IPS DF 19.7 (cell line): ENCODE data around the gene ZNF91.
"Not testable (repeated sequence)": the region's sequence is repeated elsewhere in the genome, so short reads cannot be mapped to it uniquely, and the experiment has no call there.

Experiments
- DNase-seq: peaks from one replicate; pipeline ENCODE4 v3.0.0-alpha.2; 2013; ENCODE audit warnings: low read depth, low spot score

Gene ZNF91

DNA sequence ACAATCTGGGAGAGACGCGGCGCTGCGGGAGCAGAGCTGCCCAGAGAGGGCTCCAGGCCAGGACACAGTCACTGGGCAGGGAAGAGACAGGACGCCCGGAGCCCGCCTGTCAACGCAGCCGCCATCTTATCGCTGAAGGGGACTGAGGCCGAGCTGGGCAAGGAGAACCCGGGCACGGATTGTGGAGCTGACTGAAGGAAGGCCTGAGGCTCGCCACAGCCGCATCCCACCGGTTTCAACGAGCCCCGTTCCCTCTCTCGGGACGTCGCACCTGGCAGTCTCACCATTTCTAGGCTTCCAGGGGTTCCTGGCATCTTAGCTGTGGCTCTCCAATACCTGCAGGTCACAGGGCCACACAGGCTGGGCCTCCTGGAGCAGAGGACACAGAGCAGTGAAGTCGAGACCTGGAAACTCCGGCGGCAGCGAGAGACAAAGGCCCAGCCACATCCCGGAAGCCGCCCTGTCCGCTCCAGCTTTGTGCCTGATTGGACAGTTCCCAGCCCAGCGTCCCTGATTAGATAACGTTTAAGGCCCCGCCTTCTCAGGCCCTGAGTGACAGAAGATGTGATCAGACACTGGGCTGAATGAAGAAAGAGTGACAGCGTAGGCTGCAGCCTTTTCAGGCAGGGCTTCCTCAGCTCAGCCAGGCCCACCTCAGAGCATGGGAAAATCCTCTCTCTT lies at the start of gene ZNF91:
Gene ZNF91 (minus strand): TSS at position 431 of the 681 bp plus-strand sequence. CDS start 117 bp downstream, at position 314.
- DNase-seq: peak; percentile 95

DNA sequence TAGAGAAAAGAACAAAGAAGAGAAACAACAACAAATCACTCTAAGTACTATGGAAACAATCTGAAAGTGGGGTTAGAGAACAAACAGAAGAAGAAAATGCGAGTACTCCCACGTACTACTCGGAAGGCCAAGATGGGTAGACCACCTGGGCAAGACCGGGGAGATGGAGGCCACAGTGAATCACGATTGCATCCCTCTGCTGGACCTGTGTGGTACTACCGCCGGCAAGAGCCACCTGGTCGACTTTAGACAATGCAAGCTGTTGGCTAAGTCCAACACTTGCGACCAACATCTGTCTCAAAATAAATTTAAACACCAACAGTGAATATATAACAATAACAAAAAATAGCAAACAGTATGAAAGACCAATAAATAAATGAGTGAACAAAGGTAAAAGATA lies 45.5 kb upstream of the ZNF91 start:
- DNase-seq: no peak

DNA sequence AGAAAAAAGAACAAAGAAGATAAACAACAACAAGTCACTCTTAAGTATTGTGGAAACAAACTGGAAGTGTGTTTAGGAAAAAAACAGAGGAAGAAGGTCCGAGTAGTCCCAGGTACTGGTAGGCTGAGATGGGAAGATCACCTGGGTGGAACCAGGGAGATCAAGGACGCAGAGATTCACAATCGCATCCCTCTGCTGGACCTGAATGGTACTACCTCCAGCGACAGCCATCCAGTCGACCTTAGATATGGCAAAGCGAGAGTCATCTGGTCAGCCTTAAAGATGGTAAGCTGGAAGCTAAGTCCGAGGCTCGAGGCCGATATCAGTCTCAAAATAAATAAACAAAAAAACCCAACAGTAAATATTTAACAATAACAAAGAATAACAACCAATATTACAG lies 44.9 kb upstream of the ZNF91 start:
- DNase-seq: no peak

DNA sequence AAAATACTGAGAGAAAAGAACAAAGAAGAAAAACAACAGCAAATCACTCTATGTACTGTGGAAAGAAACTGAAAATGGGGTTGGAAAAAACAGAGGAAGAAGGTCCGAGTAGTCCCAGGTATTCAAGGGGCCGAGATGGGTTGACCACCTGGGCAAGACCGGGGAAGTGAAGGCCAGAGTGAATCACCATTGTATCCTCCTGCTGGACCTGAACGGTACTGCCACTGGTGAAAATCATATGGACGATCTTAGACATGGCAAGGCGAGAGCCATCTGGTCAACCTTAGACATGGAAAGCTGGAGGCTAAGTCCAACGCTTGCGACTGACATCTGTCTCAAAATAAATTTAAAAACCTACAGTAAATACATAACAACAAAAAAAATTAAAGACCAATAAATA lies 44.4 kb upstream of the ZNF91 start:
- no peak for DNase-seq

DNA sequence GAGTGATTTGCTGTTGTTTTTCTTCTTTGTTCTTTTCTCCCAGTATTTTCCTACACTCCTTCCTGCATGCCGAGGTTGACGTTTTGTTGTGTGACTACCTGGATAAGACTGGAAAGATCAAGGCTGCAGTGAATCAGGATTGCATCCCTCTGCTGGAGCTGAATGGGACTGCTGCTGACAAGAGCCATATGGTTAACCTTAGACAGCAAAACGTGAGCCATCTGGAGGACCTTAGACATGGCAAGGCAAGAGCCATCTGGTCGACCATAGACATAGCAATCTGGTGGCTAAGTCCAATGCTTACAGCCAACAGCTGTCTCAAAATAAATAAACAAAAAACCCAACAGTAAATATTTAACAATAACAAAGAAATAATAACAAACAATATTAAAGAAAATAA lies 42.6 kb upstream of the ZNF91 start:
- no peak for DNase-seq

DNA sequence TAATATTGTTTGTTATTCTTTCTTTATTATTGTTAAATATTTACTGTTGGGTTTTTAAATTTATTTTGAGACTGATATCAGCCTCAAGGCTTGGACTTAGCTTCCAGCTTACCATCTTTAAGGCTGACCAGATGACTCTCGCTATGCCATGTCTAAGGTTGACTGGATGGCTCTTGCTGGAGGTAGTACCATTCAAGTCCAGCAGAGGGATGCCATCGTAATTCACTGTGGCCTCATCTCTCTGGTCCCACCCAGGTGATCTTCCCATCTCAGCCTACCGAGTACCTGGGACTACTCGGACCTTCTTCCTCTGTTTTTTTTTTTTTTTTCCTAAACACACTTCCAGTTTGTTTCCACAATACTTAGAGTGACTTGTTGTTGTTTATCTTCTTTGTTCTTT lies 41.7 kb upstream of the ZNF91 start:
- no peak for DNase-seq

DNA sequence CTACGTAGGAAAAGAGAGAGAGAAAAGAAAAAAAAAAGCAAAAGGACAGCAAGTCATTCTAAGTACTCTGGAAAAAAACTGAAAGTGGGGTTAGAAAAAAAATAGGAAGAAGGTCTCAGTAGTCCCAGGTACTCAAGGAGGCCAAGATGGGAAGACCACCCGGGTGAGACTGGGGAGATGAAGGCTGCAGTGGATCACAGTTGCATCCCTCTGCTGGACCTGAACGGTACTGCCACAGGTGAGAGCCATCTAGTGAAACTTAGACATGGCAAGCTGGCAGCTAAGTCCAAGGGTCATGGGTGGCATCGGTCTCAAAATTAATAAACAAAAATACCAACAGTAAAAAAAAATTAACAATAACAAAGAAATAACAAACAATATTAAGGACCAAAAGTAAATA lies 41.0 kb upstream of the ZNF91 start:
- DNase-seq: no peak

DNA sequence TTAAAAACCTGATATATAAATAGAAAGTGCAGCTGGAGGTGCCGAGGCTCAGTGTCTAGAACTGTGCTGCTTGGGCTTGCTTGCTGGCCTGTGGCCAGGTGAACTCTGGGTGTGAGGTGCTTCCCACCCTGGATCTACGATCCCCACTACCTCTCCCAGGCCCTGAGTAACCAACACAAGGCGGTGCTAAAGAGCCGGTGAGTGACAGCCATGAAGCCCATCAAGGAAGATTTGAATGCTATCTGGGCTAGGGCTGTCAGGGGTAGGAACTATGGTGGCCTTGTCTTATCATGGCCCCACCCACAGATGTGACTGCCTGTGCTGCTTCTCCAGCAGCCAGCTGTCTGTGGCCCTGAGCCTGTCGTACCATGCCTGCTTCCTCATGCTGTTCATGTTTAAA lies 25.6 kb upstream of the ZNF91 start:
- DNase-seq: no peak

DNA sequence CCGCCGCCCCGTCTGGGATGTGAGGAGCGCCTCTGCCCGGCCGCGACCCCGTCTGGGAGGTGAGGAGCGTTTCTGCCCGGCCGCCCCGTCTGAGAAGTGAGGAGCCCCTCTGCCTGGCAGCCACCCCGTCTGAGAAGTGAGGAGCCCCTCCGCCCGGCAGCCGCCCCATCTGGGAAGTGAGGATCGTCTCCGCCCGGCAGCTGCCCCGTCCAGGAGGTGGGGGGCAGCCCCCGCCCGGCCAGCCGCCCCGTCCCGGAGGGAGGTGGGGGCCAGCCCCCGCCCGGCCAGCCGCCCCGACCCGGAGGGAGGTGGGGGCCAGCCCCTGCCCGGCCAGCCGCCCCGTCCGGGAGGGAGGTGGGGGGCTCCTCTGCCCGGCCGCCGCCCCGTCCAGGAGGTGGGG lies 24.0 kb upstream of the ZNF91 start:
- not testable (repeated sequence) for DNase-seq

DNA sequence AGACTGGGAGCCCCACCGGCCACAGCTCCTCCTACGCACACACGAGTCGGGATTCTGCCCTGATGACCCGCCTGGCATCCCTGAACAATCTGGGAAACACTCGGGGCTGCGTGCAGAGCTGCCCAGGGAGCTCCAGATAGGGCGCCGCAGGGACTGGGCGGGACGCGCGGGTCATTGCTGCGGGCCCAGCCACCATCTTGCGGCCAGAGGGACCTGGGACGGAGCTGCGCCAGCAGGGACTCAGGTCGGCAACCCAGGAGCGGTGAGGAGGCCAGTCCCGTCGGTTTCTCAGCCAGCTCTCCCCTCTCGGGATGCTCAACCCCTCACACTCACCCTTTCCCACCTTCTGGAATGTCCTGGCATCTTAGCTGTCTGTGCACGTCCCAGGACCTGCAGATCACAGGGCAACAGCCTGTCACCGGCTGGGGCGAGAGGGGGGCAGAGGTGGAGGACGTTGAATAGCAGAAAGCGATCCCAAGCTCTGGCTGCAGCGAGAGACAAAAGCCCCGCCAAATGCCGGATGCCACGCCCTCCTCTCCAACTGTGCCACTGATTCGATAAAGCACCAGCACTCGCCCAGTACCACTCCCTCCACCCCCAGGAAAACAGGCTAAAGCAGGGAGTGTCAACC lies 20.4 kb upstream of the ZNF91 start:
- peak; percentile 77 for DNase-seq

DNA sequence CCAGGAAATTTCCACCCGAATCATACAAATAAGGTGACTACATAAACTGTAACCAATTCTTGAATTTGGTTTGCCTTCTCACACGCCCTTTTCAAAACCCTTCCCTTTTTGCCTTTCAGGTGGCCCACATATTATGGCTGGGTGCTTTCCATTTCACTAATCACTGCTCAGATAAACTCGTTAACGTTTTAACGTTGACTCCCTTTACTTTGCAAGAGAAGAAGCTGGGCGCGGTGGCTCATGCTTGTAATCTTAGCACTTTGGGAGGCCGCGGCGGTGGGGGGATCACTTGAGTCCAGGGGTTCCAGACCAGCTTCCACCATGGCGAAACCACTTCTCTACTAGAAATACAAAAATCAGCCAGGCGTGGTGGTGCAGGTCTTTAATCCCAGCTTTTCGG lies 19.8 kb upstream of the ZNF91 start:
- DNase-seq: no peak

DNA sequence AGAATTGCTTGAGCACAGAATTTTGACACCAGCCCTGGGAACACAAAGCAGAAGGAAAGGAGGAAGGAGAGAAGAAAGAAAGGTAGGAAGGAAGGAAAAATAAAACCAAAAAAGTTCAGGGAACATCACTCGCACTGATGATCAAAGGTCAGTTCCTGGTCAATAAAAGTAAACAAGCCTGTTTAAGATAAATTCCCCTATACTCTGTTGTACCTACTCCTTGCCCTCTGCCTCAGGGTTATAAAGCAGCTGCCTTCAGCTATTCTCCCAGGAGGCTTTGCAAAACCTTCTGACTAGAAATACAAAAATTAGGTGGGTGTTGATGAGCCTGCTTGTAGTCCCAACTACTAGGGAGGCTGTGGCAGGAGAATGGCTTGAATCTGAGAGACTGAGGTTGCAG lies 14.9 kb upstream of the ZNF91 start:
- DNase-seq: no peak

DNA sequence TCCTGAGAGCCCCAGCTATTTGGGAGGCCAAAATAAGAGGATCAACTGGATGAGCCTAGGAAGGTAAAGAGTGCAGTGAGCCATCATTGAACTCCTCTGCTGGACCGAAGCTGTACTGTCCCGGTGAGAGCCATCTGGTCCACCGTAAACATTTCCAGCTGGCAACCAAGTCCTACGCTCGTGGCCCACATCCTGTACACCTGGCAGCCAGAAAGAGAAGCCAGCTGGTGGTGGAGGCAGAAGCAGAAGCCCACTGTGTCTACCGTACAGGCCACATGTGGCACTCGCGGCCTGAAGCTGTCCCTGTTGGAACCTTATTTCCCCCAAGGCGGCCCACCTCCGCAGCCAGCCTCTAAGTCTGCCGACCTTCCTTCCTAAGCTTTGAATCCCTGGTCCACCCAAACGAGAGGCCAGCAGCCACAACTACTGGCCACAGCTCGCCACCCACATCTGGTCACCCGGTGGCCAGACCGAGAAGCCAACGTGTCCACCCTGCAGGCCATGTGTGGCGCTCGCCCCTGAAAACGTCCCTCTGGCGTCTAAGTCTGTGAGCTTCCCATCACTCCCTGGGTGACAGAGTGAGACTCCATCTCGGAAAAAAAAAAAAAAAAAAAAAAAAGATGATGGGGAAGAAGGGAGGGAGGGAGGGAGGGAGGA lies 14.2 kb upstream of the ZNF91 start:
- no peak for DNase-seq

DNA sequence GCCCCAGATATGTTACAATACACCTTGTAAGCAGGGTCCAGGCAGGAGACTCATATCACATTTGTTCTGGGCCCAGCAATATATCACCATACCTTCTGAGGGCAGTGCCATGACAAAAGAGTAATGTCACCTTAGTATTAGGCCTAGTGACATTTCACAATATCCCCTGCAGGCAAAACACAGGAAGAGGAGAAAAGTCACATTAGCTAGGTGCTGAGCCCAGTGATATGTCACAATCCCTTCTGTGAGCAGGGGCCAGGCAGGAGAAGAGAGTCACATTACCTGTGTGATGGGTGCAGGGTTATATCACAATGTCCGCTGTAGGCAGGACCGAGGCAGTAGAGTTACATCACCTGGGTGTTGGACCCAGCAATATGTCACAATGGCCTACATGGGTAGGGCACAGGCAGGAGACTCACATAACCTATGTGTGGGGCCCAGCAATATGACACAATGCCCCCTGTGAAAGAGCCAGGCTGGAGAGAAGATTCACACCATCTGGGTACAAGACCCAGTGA lies 12.4 kb upstream of the ZNF91 start:
- no peak for DNase-seq

DNA sequence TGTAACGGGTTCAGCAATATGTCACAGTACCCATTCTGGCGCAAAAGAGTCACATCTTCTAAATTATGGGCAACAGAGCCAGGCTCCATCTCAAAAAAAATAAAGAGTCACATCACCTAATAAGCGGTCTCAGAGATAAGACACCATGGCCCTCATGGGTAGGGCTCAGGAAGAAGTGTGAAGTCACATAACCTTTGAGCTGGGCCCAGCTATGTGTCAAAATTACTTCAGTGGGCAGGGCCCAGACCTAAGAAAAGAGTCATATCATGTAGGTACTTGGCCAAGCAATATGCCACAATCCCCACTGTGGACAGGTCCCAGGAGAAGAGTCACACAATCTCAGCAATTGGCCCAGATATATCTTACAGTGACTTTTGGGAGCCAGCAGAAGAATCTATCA lies 11.4 kb upstream of the ZNF91 start:
- DNase-seq: no peak

DNA sequence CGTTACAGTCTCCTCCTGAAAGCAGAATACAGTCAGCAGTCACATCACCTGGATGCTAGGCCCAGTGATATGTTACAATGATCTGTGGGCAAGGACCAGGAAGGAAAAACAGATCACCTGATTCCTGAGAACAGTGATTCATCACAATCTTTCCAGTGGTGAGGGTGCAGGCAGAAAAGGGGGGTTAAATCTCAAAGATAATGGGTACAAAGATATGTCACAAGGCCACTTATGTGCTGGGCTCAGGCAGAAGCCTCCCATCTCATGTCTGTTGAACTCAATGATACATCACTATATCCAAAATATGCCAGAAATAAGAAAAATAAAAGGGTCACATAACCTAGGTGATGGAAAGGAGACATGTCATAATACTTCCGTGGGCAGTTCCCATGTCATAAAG lies 10.8 kb upstream of the ZNF91 start:
- DNase-seq: no peak

DNA sequence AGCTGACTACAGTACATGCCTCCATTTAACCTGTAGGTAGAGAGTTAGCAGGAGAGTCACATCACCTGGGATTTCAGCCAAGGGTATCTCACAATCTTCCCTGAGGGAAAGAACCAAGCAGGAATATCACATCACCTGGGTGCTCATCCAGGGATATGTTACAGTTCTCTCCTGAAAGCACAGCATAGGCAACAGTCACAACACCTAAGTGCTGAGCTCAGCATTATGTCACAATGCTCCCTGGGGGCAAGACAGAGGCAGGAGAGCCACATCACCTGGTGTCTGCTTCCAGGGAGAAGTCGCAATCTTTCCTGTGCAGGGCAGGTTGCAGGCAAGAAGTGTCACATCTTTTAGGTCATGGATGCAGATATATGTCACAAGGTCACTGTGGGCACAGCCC lies 9.4 kb upstream of the ZNF91 start:
- no peak for DNase-seq

DNA sequence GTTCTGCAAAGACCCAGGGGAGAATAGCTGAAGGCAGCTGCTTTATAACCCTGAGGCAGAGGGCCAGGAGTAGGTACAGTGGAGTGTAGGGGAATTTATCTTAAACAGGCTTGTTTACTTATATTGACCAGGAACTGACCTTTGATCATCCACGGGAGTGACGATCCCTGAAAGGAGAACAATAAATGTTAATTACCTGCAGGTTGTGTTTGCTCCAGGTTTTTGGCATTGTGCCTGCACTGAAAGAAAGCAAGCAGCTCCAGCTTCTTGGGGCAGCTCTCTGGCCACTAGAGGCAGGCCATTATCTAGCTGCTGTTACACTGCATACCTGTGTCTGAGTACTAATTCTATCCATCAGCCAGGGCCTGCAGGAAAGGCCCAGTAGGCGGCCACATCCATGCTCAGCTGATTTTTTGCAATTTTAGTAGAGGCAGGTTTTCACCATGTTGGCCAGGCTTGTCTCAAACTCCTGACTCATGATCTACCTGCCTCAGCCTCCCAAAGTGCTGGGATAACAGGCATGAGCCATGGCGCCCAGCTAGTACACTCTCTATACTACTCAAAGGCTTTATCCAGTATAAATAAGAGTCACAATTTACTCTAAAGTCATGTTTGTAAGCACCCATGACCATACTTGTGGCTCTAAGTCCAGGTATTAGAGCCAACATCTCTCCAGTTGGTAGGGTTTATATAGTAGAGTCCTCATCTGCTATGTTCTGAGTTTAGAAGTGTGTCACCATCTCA lies 8.5 kb upstream of the ZNF91 start:
- DNase-seq: no peak

DNA sequence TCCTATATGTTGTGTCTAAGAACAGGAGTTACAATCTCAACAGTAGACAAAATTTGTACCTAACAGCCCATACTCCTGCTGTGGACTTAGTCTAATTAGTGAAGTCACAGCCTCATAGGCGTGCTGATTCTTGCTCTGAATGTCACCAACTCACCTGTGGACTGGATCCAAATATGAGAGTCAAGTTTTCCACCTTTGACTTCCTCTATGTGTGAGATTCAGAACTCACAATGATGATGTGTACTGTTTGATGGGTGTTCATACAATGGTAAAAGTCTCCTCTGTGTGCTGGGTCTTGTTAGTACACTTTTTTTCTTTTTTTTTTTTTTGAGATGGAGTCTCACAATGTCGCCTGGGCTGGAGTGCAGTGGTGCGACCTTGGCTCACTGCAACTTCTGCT lies 7.8 kb upstream of the ZNF91 start:
- no peak for DNase-seq

DNA sequence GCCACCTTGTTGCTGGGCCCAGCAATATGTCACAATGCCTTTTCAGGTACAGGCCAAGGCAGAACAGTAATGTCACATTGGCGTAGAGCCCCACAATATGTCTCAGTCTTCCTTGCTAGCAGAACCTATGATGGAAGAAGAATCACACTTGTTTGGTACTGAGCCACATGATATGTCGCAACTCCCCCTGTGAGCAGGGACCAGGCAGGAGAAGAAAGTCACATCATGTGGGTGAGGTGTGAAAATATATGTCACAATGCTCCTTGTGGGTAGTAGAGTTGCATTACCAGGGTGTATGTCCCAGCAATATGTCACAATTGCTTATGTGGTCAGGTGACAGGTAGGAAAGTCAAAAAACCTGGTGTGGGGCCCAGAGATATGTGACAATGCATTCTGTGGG lies 7.1 kb upstream of the ZNF91 start:
- DNase-seq: no peak

DNA sequence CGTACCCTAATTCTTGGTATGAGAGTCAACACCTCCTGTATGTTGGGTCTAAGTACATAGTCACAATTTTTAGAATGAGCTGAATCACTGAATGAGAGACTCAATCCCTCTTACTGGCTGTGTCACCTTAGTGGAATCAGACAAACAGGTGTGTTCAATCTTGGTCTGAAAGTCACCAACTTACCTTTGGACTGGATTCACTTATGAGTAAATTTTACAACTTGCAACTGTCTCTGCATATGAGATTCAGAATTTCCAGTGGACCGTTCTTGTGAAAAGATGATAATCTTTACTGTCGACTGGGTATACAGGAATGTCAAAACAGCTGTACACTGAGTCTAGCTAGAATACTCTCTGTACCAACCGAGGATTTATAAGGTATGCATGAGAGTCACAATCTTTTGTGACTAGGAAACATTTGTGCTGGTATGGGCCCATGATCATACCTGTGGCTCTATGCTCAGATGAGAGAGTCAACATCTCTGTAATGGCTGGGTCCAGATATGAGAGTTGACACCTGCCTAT lies 5.9 kb upstream of the ZNF91 start:
- no peak for DNase-seq

DNA sequence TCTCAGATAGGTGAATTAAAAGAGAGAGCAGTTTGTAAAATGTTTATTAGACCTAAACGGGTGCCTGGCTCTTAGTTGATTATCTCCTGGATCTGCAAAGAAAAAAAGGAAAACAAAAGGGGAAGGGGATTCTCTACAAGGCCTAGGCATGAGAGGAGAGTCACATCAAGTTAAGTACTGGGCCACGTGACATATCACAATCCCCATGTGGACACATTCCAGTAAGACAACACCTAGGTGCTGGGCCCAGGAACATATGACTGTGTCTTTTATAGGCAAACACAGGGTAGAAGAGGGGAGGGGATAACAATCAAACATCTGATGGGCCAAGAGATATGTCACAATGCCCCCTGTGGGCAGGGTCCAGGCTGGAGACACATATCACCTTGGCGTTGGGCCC lies 4.2 kb upstream of the ZNF91 start:
- no peak for DNase-seq
